SIG-M5 treated with dmso at 0.1 percent for 504 hours (cell line): ENCODE measurements around the gene ARHGDIA.
A peak's percentile ranks its signal among the peaks of the same experiment; 100 is the strongest.

ENCODE experiments used
- DNase-seq: peaks from one replicate; lab custom pipeline; 2025; ENCODE audit not compliant: unreplicated experiment; lab: John Stamatoyannopoulos, UW

The ARHGDIA gene

DNA sequence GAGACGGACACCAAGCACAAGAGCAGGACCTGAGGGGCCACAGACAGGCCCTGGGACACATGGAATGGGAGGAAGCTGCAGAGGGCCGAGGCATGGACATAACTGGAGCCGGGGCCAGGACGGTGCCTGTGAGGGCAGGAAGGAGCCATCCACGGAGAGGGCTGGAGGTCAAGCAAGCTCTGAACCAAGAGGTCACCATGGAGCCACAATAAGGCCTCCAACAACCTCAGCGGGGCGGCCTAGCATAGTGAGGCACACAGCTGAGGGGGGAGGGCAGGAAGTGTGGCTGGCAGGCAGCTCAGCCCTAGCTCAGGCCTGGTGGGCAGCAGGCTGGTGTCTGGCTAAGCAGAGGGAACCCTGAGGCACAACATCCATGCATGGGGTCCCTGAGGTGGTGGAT, 42.5 kb downstream of the ARHGDIA start:
- no peak for DNase-seq

DNA sequence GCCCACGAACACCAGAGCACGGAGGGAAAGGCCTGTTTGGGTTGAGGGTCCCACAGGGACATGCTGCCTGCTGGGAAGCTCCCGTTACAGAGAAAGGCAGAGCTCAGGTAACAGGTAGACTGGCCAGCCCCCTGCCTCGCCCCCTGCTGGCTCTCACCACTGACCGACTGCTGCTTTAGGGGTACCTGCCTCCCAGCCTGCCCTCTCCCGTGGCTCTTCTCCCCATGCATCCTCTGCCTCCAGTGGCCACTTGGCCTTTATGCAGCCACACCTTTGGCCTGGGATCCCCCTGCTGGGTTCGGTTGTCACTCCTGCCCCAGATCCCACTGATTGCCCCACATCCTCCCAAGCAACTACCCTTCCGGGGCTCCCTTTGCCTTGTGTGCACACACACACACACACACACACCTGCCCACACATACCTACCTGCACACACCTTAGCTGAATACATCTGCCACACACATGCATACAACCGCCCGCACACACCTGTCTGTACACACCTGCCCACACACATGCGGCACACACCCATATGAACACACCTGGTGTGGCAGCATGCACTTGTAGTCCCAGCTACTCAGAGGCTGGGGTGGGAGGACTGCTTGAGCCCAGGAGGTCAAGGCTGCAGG, 45.2 kb downstream of the ARHGDIA start:
- no peak for DNase-seq

DNA sequence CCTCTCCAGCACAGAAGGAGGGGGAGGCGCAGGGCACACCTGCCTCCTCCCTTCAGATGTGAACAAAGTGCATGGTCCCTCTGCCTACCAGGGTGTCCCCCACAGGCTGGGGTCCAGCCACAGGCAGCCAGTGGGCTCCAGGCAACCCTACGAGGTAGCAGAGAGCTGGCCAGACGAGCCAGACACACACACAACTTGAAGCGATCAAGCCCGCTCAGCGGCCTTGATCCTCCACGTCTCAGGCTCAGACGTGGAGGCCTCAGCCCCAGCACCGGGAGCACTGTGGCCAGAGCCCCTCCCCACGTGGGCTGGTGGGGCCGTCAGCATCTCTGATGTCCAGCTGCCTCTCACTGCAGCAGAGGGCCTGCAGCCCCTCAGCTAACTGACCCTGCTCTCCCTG, 46.5 kb downstream of the ARHGDIA start:
- DNase-seq: no peak

DNA sequence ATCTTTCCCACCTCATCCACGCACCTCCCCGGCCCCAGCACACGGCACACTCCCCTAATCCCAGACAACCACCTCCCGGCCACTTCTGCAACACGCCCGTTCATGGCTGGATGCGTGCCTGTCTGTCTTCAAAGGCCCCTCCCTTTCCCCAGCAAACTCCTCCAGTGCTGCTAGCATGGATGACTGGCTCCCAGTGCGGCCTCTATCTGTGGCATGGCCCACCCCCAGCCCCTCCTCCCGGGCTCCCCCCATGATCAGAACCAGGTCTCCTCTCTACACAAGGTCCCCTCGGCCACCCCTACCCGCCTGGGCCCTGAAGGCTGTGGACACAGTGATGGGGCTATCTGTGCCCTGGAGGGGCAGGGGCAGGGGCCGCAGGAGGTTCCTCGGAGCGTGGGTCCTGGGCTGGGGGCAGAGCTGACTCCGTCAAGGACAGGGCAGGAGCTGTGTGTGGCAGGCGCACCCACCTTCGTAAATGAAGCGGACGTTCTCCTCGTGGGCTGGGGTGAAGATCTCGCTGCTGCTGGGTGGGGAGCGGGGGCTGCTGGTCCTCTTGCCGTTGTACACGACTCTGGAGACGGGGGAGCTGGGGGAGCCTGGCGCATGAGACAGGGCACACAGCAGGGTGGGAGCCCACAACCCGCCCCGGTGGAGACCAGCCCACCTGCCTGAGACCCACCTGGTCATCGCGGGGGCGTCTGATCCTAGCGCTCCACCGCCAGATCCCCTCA, 47.2 kb downstream of the ARHGDIA start:
- no peak for DNase-seq

DNA sequence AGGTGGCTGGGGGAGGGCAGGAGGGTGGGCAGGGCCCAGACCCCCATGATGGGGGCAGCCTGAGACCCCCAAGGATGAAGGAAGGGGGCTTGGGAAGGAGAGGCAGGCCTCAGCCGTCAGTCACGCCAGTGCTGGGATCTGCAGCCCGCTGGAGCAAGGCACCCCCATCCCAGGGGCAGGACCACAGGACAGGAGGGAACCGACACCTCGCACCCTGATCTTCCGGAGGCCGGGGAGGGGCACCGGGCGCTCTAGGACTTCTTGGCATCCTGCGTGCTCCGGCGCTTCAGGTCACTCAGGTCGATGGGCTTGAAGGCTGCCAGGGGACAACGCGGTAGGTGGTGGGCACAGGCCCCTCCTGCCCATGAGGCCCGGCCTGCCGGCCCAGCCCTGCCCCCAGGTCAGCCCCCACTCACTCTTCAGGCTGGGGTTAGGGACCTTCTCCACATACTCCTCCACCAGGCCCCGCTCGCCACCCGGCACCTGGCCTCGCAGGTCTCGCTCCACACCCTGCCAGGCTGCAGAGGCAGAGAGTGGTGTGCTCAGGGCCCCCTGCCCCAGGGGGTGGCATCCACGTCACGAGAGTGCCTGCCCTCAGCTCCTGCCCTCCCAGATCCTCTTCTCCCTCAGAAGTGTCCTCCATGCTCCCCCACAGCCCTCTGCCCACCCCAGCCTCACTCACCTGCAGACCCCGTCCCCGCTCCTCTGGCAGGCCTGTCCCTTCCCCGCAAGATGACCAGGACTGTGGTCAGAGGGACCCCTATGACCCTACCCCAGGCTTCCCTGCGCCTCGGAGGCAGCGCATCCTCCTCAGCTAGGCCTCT, 47.9 kb downstream of the ARHGDIA start:
- no peak for DNase-seq

DNA sequence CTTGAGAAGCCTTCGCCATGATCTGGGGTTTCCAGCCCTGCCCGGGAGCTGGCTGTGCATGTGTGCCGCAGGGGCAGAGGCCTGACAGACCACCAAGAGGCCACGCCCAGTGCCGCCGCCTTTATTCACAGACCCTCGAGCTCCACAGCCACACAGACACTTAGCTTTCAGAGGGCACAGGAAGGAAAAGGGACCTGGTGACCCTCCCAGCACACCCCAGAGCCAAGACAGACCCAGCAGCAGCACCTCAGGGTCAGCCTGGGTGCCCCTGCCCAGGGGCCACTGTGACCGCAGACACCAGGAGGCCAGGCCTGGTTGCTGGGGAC, 48.9 kb downstream of the ARHGDIA start:
- no peak for DNase-seq

DNA sequence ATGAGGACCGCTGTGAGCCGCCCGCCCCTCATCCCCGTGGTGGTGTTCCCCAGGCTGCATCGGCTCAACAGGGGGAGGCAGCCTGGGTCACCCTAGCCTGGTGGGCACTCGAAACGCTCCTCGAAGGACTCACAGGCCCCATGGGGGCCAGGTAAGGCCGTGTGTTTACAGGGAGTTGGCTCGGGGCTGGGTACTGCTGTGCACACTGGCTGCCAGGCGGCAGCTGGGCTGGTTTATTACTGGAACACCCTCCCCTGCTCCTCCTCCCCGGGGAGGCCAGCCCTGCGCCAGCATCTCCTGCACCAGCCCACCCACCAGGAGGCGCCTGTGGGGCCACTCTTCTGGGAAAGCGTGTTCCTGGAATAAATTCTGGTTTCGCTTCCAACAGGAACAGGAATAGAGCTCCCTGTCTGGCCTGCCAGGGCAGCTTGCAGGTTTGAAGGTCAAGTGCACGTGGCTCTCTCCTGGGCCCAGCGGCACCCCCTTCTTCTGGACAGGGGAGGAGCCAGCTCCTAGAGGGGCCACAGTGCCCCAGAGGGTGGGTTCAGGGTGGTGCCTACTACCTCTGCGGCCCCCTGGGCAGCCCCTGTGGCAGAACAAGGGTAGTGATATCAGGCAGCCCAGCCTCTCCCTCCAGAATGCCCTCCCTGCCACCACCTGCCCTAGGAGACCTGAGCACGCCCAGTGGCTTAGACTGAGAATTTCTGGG, 49.4 kb downstream of the ARHGDIA start:
- DNase-seq: peak; percentile 62

DNA sequence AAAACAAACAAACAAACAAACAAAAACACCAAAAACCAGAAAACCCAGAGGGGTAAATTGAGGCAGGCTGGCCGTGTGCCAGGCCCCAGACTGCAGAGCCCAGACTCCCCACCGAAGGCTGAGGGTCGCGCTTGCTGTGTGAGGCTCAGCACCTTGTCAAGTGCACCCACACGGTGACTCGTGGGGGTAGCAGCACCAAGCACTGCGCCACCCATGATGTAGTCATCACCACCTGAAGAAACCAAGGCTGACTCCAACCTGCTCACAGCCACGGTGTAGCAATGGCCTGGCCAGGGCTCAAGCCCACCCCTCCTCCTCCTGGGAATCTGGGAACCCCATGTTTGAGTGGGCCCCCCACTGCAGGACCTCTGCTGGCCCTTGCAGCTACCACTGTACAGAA, 50.0 kb downstream of the ARHGDIA start:
- no peak for DNase-seq

DNA sequence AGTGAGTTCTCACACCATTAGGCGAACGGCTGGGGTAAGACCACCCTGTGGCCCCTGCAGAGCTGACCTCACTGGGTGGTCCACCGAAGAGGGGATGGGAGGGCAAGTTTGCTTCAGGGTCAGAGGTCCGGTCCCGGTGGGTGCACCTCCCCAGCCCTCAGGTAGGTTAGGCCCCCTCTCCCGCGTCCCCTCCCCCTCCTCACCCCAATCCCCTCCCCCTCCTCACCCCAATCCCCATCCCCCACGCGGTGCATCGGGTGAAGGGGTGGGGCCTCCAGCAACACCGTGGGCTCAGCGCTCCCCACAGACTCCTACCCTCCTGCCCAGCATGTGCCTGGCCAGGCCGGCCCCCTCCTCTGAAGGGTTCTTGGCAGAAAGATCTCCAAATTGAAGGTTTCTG, 51.4 kb downstream of the ARHGDIA start:
- no peak for DNase-seq

DNA sequence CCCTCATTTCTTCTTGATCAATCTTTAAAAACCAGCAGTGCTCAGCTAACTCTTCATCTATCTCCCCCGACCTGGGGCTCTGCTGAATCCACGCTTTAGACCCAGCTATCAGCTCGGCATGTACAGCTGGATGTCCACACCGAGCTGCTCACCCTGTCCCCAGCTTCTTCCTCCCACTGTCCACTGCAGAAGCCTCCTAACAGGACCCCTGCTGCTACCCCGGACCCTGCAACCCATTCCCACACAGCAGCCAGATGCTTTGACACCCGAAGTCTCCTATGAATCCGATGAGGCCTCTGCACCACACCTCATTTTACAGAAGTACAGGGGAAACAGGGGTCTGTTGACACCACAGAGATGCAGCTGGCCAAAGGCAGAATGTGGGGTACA, 53.4 kb downstream of the ARHGDIA start:
- DNase-seq: no peak
